ENCODE data around the gene SBF1.

DNA sequence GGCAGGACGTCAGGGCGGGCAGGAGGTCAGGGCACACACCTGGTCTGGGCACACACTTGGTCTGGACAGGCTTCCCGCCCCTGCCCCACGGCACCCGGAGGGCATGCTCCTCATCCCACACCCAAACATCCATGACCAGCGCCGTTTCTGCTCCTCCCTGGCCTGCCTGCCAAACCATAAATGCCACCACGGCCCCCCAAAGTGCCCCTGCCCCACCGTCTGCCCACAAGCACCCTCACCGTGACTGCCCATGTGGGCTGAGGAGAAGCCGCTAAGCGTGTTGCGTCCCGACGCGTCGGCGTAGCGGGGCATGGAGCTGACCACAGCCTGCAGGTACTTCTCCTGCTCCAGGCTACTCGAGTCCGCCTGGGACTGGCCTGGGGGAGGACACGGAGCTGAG, 15.8 kb downstream of the SBF1 start:
- TF ChIP-seq, protein P1, sequence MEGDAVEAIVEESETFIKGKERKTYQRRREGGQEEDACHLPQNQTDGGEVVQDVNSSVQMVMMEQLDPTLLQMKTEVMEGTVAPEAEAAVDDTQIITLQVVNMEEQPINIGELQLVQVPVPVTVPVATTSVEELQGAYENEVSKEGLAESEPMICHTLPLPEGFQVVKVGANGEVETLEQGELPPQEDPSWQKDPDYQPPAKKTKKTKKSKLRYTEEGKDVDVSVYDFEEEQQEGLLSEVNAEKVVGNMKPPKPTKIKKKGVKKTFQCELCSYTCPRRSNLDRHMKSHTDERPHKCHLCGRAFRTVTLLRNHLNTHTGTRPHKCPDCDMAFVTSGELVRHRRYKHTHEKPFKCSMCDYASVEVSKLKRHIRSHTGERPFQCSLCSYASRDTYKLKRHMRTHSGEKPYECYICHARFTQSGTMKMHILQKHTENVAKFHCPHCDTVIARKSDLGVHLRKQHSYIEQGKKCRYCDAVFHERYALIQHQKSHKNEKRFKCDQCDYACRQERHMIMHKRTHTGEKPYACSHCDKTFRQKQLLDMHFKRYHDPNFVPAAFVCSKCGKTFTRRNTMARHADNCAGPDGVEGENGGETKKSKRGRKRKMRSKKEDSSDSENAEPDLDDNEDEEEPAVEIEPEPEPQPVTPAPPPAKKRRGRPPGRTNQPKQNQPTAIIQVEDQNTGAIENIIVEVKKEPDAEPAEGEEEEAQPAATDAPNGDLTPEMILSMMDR (IDR thresholded peaks at IDR 0.05; ENCODE audit: poor library complexity, severe bottlenecking), result no peak
- no peak for TF ChIP-seq TAF1 (IDR thresholded peaks at IDR 0.05; ENCODE audit: low read depth)
- no peak for TF ChIP-seq MXI1 (conservative IDR thresholded peaks at IDR 0.05; ENCODE audit: poor library complexity, severe bottlenecking)
